ENCODE data around the gene SHB.

SHB gene

DNA sequence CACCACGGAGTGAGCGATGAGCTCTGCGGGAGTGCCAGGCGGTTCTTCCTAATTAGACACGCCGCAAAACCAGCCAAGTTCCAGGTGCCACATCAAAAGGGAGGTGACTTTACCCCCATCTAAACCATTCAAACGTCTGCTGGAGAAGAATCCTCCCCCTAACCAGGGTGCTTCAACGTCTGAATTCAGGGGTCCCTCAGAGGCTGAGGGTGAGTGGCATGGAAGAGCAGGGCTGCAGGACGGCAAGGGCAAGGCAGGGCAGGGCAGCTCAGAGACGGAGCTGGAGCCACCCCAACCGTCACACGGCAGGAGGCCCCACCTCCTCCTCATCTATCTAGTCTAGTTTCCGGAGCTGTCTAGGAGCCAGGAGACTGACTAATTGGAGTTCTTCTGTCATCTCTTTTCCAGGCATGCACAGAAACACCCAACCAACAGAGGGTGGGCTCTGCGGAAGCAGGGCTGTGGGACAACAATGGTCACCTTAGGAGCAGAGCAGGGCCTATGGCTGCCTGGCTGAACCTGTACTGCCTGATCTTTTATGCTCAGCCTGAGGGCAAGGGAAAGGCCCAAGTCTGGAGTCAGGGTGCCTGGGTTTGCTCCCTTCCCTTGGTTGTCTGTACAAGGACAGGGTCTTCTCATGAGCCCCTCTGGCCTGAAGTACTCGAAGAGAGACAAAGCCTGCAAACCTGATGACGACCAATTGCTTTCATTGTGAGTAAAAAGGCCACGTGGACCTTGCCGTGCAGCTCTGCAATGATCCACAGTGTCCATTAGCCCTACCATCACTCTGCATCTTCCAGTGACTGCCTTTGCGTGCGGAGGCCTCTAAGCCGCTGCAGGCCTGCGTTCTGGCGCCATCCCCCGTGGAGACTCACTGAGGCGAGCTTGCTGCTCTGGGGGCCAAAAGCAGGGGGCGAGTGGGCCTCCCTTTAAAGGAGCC is 84.1 kb downstream of the SHB start:
- DNase-seq = no peak

DNA sequence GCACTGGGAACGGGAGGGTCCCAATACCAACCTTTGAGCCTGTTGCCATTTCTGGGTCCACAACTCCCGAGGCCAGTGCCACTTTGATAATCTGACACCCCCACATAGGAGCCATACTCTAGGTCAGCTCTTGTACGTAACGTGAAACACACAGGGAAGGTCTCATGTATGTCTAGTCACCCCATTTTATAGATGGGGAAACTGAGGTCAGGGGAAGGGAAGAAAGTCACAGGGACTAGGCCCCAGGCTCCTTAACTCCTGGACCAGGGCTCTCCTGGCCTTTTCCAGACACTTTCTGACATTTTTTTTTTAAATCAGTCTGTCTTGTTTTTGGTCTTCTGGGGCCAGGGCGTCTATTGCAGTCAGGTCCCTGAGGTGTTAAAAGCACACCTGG is 84.8 kb downstream of the SHB start:
- no peak for DNase-seq

DNA sequence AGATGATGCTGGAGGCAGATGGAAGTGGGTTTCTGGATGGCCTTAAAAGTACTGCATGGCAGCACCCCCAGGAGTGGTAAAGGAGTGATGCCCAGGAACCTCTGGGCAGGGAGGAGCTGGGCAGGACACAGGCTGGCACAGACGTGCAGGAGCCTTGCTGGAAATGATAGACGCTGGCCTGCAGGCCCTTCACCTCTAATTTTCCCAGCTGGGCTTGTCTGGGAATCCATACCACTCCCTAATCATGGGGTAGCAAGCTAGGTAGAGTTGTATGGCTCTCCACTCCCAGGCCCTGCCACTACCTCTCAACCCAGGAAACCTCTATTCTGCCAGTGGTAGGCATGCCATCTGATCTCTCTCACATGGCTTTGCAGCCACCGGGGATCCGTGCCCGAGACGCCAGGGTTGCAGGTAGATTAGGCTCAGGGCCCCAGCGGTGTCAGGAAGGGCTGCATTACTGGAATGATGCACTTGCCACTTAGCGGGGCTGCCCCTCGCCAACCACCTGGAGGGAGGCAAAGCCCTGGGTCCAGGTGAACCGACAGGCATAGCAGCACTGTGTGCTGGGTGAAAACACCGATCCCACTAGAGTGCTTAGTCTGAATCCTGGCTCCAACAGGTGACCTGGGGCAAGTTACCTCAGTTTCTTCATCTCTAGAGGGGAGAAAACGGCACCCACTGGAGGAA is 85.5 kb downstream of the SHB start:
- no peak for DNase-seq

DNA sequence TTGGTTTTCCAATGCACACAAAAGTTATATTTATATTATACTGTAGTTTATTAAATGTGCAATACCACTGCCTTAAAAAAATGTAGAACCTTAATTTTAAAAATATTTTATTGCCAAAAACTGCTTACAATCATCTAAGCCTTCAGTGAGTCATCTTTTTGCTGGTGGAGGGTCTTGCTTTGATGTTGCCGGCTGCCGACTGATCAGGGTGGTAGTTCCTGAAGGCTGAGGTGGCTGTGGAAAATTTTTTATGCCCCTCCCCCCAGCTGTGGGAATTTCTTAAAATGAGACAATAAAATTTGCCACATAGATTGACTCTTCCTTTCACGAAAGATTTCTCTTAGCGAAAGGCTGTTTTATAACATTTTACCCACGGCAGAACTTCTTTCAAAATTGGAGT is 89.2 kb downstream of the SHB start:
- DNase-seq = no peak

DNA sequence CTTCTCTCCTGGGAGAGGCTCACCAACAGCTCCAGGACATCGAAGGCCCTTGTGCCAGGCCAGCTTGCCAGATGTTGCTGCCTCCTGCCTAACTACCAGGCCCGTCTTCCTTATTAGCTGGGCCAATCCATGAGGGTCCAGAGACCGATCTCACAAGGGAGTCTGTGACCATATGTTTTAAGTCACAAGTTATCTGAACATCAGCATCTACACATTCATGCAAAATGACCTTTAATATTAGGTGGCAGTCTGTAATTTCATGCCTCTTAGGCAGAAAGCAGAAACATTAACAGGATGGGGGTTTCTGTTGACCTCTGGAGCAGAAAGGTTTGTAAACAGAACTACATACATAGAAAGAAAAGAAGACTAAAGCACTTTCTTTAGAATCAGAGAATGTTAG is 90.0 kb downstream of the SHB start:
- DNase-seq = no peak

DNA sequence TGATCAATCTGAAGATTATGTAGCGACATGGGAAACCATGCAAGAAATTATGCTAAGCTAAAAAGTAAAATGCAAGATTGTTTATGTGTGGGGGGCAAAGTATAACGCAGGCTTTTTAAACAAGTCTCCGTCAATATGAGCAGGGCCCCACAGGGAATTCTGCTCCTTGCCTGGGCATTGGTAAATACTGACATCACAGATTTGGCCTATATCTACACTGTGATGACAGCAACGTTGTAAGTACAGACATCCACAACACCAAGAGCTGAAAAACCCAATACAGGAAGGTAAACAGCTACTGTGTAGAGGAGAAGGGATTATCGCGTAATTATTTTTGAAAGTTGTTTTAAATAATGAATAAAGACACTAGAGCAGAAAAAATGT is 90.6 kb downstream of the SHB start:
- no peak for DNase-seq

DNA sequence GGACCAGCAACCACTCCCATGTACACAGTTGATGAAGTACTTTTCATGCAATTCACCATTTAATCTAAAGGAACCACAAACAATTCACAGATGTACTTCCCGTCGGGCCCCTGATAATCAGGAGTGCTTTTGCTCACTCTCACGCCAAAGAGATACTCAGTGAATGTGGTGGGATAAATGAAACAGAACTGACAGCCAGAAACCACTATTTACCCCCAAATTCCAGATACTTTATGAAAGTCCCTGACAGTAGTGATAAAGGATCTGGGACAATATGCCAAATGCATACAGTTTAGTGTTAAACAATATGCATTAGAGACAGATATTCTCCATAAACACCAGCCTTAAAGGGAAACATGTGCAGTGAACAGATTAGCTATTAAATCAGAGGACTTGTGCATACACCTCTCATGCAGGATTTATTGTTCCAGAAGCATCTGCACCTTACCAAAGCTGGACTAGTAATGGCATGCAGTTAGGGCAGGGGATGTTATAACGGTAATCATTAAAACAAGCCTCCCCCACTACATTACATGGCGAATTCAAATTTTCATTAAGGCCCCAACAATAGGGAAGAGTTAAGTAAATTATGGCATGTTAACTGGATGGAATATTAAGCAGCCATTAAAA is 91.1 kb downstream of the SHB start:
- no peak for DNase-seq

DNA sequence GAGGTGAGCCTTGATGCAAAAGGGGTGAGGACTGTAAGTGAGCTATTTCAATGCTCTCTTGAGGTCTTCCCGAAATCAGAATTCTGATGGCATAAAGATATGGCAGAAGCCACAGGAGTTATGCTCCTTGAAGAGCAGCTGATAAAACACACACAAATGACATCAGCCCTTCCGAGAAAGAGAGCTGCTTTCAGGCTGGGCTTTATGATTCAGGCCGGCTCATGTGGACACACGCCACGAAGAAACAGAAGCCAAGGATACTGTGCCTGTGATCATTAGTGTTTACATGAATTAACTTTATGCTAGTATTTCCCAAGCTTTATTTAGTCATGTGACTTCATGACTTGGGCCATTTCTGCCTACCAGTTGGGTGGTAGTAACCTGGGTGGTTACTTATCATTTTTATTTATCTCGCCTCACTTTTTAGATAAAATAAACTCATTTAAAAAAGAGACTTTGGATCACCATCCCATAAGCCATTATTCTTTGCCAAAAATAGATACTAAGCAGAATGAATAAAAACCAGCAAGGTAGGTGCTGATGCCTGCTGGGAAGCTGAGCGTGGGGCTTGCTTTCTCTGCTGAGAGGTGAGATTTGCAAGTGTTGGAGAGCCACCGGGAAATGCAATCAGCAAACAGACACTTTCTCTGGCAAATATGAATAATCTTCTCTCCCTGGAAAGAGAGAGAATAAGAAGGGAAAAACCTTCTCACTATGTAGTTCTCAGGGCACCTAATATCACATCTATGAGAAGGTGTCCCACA is 92.1 kb downstream of the SHB start:
- DNase-seq = no peak

DNA sequence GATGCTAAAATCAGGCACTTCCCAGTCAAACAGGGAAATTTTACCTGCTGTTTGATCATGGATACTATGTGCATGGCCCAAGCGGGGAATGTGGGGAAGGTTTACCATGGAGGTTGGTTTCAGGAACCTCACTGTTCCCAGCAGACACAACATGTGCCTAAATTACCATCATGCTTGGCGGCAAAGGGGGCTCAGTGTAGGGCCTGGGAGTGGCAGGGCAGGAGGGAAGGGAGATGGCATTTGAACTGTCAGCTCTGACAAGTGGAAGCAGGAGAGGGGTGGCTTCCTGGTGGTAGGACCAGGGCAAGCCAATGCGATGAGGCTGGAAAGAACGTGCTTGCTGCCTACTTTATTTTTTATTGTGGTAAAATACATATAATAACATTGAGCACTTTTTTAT is 93.4 kb downstream of the SHB start:
- DNase-seq = no peak

DNA sequence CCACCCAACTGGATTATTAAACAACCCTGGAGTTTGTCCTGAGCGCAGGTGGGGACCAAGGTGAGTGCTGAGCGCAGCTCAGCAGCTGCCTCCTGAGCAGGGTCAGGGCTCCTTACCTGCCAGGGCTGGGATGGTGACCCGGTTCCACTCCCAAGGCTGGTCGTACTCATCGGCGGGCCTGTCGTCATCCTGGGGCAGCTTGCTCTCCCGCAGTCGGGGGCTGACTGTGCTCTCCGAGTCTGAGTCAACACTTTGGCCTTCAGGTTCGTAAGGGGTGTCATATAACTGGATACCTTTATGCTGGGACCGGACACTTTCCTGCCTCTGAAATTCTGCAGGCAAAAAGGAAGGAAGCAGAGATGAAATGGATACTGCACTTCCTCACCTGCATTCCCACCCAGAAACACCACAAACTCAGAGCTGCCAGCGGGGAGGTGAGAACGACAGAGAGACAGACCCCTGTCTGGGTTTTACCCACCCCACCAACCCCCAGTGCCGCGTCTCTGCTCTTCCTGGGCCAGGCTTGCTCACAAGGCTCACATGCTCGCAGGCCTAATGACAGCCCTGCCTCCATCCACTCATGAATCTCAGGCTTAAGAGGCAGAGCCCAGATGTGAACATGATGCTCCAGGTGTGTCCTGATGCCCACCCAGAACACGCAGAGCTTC is 94.4 kb downstream of the SHB start:
- DNase-seq = no peak

DNA sequence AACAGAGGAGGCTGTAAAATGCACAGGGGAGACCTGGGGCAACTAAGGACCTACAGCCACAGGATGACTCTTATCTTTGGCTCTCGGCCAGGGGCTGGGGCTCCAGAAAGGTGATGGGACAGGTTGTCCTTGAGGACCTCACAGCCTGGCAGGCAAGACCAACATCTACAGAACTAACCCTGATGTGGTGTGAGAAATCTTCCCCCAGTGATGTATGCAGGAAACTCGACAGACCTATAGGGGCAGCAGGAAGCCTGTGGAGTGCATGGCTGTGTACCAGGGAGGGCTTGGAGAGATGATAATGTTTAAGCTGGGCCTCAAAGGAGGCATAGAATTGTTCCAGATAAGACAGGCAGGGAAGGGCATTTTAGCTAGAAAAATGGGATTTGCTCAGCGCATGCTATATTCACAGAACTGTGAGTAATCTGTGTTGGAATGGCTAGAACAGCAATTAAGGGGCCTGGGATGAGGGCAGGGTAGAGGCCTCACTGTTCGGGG is 96.6 kb downstream of the SHB start:
- no peak for DNase-seq

DNA sequence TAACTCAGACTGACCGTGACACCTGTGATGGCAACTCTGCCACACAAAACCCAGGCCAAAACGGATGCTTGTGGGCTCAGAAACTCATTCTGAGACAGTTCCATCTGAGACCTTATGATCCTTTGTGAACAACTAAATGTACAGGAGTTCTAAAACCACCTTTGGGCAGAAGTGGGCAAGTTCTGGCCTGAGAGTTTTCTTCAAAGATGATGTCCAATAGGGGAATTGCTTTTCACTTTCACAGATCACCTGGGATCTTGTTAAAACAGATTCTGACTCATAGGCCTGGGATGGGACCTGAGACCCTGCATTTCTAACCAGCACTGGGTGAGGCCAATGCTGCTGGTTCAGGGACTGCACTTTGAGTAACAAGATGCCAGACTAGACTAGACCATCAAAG is 97.3 kb downstream of the SHB start:
- no peak for DNase-seq

DNA sequence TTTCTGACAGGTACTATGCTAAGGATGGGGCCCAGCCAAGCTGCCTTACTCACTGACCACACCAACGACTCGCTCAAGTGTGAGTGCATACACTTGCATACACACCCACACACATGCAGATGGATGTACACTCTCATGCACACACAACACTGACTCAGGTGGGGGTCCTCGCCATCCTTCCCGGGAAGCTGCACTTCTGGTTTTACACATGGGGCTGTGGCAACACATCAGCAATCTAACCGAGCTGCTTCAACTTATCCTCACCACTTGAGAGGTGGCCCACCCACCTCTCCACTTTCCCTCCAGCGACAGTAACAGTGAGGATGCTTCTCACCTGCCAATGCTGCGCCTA is 97.9 kb downstream of the SHB start:
- no peak for DNase-seq

DNA sequence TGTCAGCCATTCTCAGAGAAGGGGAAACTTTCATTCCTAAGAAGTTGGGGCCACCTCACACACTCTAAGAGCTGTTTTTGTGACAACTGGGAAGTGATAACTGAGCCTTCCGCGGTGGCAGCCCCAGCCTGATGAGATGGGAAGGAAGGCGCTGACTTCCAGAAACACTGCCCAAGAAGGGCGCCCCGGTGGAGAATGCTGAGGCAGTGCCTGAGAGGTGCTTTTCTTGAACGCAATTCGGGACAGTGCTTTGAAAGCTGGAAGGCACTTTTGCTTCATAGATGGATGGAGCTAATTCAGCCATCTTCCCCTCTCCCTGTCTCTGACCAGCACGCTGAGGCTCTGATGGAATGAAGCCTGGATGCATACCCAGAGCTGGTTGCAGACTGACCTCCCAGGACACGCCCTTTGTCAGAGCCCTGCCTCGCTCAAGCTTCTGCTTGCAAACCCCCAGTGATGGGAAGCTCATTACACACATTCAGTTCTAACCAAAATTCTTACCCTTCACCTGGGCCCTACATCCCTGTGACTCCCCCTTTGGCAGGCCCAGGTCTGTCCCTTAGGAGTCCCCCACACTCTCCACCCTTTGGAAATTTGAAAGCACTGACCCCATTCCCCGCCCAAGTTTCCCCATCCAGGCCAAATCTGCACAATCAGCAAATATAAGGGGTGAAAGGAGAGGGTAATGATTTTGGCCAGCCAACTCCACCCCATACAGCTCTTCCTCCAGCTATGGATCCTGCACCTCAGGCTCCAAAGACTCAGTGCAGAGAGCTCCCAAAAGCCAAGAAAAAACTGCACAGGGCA is 98.5 kb downstream of the SHB start:
- no peak for DNase-seq

DNA sequence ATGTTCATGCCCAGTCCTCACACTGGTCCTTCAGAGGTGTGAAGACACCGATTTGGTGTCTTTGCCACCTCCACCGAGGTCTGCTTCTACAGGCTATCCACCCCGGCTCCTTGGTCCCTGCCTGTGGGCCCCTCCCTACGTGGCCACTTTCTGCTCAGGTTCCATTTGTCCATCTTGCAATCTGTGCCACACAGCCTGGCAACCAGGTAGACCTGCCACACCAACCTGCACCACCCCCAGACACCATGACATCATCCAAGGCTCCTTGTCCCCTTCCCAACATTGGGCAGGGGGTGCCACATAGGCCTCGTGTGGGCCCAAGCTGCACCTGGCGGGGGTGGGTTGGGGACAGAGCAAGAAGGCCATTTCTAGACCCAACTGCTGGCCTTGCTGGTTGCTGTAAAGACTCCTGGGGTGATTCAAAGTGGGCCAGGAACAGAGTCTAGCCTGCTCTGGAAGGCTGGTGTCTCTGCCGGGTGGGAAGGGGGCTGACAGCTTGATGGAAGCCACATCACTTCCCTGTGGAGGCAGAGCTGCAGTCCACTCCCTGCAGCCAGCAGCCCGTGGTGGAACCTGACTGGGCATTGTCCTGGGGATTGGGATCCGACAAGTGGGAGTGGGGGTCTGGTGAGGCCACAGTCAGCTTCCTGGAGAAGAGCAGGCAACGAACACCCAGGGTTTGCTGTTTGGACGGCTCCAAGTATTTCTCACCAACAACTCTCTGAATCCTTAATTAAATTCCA is 99.3 kb downstream of the SHB start:
- no peak for DNase-seq

DNA sequence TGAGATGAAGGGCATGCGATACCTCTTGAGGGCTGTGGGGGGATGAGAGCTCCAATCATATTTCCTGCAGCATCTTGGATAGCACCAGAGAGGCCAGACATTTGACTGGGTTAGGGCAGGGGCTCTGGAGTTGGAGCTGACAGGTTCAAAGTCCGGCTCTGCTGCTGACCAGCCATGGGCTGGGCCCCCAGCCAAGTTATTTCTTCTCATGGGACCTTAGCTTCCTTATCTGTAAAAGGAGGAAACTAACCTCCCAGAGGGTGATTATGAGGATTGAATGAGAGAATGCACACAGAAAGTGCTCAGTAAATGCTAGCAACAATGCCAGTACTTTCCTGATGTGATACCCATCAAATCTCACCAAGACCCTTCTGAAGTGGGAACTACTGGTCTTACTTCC is 99.9 kb downstream of the SHB start:
- no peak for DNase-seq

DNA sequence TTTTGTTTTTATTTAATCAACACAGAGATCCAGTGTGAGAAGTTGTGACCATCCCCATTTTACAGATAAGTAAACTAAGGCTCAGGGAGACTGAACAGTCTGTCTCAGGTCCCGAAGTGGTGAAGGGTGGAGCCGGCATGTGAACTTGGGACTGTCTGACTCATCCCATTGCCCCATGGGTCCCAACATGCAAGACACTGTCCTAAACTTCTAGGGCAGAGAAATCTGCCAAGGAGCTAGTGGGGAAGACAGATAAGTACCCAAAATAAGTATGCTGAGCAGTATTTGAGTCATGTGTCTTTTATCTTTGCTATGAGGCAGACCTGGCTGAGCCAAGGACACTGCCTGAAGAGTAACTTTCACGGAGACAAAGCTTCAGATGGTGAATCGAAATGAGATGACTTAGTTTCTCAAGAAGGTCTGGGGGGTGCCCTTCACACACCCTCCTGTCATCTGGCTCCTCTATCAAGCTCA is 100.8 kb downstream of the SHB start:
- no peak for DNase-seq

DNA sequence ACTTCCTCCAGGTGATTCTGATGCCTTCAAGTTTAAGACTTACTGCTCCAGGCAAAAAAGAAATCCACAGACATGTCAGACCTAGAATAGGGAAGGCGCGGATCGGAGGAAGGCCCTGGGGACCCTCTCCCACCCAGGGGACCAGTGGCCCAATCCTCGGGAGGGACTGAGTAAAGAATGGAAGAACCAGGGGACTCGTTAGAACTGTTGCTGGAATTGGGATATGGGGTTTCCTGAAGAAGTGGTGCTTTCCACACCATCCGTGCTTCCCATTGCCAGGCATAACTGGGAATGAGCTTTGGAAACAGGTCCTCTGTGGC is 101.3 kb downstream of the SHB start:
- no peak for DNase-seq

DNA sequence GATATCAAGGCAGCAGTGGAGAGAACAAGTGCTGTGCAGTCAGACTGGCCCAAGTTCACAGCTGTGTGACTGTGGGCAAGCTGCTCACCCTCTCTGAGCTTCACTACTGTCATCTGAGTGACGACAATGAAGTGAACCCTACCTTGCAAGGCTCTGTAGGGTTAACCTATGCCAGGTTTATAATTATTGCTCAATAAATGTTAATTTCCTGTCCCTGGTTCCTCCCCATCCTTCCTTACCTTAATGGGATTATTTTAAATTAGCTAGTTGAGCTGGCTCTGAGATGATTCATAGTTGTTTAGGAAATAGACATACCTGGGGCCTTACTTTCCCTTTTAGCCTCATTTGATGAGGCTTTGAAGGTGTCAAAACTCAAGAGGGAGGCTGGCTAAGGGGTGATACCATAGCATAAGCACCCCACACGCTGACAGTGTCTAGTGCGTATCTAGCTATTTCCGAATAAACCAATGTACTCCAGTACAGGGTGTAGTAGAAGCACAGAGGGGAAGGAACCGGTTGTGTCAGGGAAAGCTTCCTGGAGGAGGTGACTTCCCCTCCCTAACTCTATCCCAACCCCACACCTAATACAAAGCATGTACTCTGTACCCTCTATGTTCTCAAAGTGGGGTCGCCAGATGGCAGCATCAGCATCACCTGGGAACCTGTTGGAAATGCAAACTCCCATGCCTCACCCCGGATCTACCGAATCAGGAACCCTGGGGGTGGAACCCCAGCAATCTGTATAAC is 101.8 kb downstream of the SHB start:
- DNase-seq = no peak

DNA sequence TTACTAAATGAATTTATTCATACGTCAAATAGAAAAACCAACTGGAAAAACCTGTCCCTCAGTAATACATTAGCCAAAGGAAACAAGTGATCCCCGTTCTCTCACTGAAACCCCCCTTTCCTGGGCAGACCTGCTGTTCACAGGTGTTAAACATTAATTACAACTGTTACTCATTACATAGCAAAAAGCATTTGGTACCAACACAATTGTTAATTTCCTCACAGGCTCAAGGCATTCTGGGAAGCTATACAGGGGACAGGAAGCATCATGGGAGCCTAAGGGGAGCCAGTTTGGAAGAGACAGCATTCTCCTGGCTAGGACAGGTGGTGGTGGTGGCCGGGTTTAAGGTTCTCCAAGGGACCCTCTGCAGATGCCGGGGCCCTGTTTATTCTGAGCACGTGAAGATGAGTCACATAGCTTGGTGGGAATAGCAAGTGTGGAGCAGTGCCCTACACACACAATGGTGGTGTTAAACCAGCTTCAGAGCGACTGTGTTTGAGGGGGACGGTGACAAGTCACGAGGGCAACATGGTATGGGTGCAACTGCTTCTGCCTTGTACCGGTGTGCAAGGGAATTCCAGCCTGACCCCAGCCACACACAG is 102.5 kb downstream of the SHB start:
- no peak for DNase-seq

All from stimulated activated CD4-positive, alpha-beta T cell treated with anti-CD3 and anti-CD28 coated beads, Interleukin-15, amount 100 ng/mL, for 24 hours (primary cell).